Ectodermal cell (in vitro differentiated cells): ENCODE measurements around the gene DDR1.

Experiments
- H3K27ac ChIP-seq: 2 replicates; pipeline ENCODE4 v1.7.0; 2013; ENCODE audit warnings: mild to moderate bottlenecking, low read depth, low read length; ENCODE audit not compliant: insufficient read depth, poor library complexity, severe bottlenecking
- H3K27me3 ChIP-seq: 2 replicates; pipeline ENCODE4 v1.7.0; 2013; ENCODE audit warnings: mild to moderate bottlenecking, low read length; ENCODE audit not compliant: insufficient read depth, control insufficient read depth, poor library complexity, severe bottlenecking
- H3K36me3 ChIP-seq: one replicate; pipeline ENCODE4 v1.7.0; 2013; ENCODE audit warnings: low read length; ENCODE audit not compliant: control insufficient read depth, insufficient read depth
- H3K4me1 ChIP-seq: one replicate; pipeline ENCODE4 v1.7.0; 2013; ENCODE audit warnings: low read length; ENCODE audit not compliant: control insufficient read depth, insufficient read depth
- H3K4me3 ChIP-seq: 2 replicates; pipeline ENCODE4 v1.7.0; 2013; ENCODE audit warnings: low read depth, low read length, control low read depth; ENCODE audit not compliant: insufficient read depth
- H3K9me3 ChIP-seq: 2 replicates; pipeline ENCODE4 v1.7.0; 2013; ENCODE audit warnings: mild to moderate bottlenecking, low read length, moderate library complexity; ENCODE audit not compliant: control insufficient read depth
- WGBS, 2 experiments: methylation state at CpG; one replicate each; pipeline ENCODE4 v1.1.7; 2013; ENCODE audit warnings: missing lambda C conversion rate in 2 of 2; 5-methylcytosine and 5-hydroxymethylcytosine counted together

Gene DDR1

DNA sequence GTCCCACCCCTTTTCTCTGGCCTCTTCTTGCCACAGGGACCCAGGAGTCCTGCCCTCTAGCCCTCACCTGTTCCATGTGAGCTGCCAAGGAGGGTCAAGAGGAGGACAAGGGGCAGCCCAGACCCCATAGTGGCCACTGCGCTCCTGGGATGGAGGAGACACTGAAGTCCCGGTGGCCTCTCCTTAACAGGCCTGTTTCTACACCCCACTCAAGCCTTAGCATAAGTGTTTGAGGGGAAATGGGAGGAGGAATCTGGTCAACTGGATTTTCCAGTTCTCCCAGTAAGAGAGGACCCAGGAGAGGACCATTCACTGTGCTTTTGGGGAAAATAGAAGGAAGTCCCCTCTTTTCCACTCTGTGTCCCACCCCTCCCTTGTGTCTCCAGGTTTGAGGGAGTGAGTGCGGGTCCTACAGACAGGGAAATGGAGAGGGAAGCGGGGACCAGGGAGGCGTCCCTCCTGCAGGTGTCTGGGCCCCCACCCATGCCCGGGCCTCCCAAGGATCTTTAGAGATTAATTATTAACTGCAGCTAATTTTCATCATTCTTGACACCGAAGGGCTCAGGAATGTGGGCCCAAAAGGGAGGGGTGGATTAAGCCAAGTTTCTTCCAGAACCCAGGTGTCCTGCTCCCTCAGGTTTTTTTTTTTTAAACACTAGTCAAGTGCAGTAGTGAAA, 47.8 kb downstream of the DDR1 start, which contains the start of gene SFTA2:
Gene SFTA2 (minus strand): TSS at position 202 of the 677 bp plus-strand sequence. CDS start 74 bp downstream, at position 128.
- Histone ChIP-seq H3K27me3 (no peaks in the 10 kb centered on the region), H3K9me3 (no peaks in the 10 kb centered on the region), H3K4me1 (peaks cover 6% of the 10 kb centered on the region), H3K4me3 (no peak within 1 kb of the TSS), H3K36me3 (peaks cover 6% of the 10 kb centered on the region), H3K27ac (no peak within 1 kb of the TSS)
- 93 to 94% methylated on average over 6 to 7 of the region's 7 CpGs for WGBS, 2 experiments

DNA sequence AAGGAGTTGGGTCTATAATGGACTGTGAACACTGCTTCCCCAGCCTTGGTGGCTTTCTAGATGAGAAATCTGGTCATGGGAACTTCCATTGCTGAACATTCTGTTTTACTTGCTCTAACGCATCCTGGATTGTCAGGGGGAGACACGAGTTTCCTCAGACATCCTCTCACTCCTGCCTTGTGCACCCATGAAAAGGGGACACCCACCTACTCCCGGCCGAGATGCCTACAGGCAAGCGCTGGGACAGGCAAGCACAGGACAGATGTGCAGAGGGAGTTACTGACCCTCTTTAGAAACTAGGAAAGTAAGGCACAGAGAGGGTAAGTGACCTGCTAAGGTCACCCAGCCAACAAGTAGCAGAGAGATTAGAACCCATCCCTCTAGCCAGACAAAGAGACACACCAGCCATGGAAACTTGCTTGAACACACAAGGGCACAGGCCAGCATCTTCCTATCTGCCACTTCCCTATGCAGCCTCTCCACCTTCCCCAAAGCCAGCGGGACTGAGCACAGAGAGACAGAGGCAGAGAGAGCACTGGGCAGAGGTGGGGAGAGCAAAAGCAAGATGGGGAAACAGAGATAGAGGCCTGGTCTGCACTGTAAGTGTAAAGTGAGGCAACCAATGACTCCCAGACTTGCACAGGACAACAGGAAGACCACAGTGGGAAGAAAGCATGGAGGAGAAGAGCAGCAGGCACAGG, 48.5 kb downstream of the DDR1 start:
- 93 to 94% methylated on average over 6 of the region's 6 CpGs for WGBS, 2 experiments

DNA sequence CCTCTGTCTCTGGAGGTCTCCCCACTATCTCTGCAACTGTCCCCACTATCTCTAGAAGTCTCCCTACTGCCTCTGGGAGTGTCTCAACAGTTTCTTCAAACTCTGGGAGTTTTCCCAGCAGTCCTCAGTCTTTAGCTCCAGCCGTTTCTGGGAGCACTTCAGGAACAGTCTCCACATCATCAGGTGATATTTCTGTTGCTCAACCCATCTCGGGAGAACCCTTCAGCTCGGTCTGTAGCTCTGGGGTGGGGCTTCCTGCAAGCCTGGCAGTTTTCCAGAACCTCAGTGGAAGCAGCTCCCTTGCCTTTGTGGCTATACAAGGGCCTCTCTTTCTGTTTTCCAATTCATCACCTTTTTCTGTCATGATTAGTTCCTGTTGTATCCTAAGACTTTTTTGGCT, 50.7 kb downstream of the DDR1 start:
- Histone ChIP-seq H3K4me1 (peaks cover 19% of the 10 kb centered on the region), H3K4me3 (no peak overlapping the region), H3K27ac (no peak overlapping the region), H3K36me3 (no peaks in the 10 kb centered on the region), H3K27me3 (no peaks in the 10 kb centered on the region), H3K9me3 (no peaks in the 10 kb centered on the region)
- 77 to 89% methylated on average over 3 of the region's 3 CpGs for WGBS, 2 experiments

More for the DNA sequence above, 48.5 kb downstream of the DDR1 start:
- Histone ChIP-seq H3K9me3 (no peaks in the 10 kb centered on the region), H3K27ac (no peak overlapping the region), H3K27me3 (no peaks in the 10 kb centered on the region), H3K36me3 (peaks cover 2% of the 10 kb centered on the region), H3K4me3 (no peak overlapping the region), H3K4me1 (peaks cover 7% of the 10 kb centered on the region)

DNA sequence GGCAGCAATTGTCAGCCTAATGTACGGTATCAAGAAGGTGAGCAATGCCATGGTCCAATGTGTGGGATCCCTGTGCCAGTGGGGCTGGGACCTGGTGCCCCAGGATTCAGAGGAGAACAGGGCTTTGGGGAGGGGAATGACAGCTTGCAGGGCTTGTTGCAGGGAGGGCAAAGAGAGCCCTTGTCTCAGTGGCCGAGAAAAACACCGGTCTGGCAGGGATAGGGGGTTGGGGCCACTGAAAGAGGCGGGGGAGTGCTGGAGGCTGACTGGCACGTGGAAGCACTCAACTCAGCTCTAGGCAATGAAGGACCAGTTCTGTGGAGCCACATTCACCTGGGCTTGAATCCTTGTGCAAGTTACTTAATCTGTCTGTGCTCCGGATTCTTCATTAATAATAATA, 52.9 kb downstream of the DDR1 start:
- Histone ChIP-seq H3K36me3 (no peaks in the 10 kb centered on the region), H3K27ac (no peak overlapping the region), H3K9me3 (no peaks in the 10 kb centered on the region), H3K27me3 (no peaks in the 10 kb centered on the region), H3K4me3 (no peak overlapping the region), H3K4me1 (peaks cover 24% of the 10 kb centered on the region)
- 73 to 74% methylated on average over 5 of the region's 6 CpGs for WGBS, 2 experiments

DNA sequence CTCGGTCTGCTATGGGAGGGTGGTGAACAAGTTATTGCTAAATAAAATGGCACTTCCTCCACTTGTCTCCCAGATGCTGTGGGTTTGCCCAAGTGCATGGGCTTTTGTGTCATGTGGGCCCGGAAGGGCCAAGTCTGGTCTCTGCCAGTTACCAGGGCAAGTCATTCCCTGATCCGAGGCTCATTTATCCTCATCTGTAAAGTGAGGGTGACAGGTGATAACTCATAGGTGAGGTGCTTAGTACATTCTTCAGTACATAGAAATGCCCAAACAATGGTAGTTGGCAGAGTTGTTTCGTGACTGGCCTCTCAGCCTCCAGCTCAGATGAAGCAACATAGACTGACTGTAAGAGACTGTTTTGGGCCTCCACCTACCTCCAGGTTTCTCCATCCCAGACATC, 54.4 kb downstream of the DDR1 start:
- Histone ChIP-seq H3K4me1 (peaks cover 27% of the 10 kb centered on the region), H3K27ac (no peak overlapping the region), H3K4me3 (no peak overlapping the region), H3K36me3 (no peaks in the 10 kb centered on the region), H3K9me3 (no peaks in the 10 kb centered on the region), H3K27me3 (no peaks in the 10 kb centered on the region)
- 90 to 93% methylated on average over 4 of the region's 4 CpGs for WGBS, 2 experiments

DNA sequence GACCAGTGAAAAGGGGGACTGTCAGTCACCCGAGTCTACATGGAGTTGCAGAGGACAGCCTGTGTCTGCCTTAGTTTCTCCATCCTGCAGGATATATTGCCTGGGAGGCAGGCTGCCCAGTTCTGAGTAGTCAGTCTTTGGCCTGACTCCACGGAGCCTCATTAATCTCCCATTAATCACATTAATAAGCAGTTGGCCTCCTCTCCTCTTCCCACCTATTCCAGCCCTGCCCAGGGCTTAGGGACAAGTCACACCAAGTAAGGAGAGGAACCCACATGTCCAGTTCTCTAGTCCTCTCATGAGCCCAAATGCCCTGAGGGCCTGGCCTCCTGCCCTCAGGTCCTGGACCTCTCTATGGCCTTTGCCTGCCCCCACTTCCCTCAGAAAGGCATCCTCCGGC, 55.2 kb downstream of the DDR1 start:
- Histone ChIP-seq H3K9me3 (no peaks in the 10 kb centered on the region), H3K4me1 (peaks cover 27% of the 10 kb centered on the region), H3K27me3 (no peaks in the 10 kb centered on the region), H3K4me3 (no peak overlapping the region), H3K36me3 (no peaks in the 10 kb centered on the region), H3K27ac (no peak overlapping the region)
- 87 to 90% methylated on average over 3 of the region's 3 CpGs for WGBS, 2 experiments

DNA sequence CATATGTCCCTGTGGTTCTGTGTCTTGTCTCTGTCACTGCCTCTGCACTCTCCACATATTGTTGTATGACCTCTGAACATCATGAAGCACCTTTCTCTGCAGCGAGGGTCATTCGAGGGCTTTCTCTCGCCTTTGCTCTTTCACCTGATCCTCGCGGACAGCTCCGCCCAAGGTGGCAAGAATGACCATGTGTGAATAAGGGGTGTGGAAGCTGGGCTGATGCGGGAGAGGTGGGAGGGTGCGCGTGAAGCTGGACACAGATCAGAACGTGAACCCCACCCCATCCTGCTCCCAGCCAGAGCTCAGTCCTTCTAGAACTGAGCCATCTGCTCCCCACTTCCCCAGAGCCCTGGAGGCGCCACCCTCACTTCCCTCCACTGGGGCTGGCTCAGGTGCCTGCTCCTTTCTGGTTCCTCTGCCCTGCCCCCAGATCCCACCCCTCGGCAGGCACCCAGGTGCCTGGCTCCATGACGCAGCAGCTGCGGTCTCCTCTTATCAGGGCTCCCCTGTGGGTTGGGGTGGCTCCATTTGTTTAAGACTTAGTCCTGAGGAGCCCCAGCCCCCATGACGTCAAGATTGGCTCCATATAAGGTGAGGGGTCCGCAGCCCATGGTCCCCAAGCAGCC, 56.2 kb downstream of the DDR1 start, which contains the start of gene MUCL3:
Gene MUCL3 (plus strand): TSS at position 613 of the 626 bp plus-strand sequence. CDS start 27 bp downstream, outside the sequence.
- Histone ChIP-seq H3K27me3 (no peaks in the 10 kb centered on the region), H3K27ac (no peak within 1 kb of the TSS)
- WGBS, 2 experiments: 88 to 89% methylated on average over 16 of the region's 16 CpGs

DNA sequence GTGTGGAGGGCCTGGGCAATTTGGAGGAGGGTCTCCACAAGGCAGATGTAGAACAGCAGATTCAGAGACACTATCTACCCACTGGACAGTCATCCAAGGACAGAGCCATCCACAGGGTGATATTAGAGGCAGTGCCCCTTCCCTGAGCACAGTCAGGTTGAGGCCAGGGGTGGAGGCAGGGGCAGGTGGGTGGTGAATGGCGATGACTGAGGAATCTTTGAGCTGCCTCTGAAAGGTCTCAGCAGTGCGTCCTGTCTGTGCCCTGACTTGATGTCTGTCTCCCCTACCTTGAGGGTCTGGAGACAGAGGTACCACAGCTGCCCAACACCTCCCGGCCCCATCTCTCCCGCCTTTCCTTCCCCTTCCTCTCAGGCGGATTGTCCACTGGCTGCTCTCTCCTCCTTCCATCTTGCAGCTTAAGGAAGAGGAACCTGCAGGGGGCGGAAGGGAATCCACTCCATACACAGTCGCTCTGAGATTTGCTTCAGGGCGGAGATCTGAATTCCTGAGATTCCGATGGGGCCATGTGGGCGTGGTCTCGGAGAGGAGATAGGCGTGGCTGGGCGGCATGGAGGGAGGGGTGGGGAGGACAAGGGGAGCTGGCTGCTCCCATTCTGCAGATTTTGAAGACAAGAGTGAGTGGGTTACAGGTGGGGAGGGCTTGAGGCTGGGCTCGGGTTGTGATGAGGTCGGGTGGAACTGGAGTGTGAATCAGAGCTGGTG, 58.2 kb downstream of the DDR1 start:
- H3K27me3 ChIP-seq: no peaks in the 10 kb centered on the region
- H3K9me3 ChIP-seq: no peaks in the 10 kb centered on the region
- peaks cover 21% of the 10 kb centered on the region for H3K4me1 ChIP-seq
- no peak overlapping the region for H3K27ac ChIP-seq
- no peak overlapping the region for H3K4me3 ChIP-seq
- no peaks in the 10 kb centered on the region for H3K36me3 ChIP-seq
- 25 to 30% methylated on average over 15 of the region's 15 CpGs for WGBS, 2 experiments

More for the DNA sequence above, 56.2 kb downstream of the DDR1 start, which contains the start of gene MUCL3:
- Histone ChIP-seq H3K4me3 (no peak within 1 kb of the TSS), H3K9me3 (no peaks in the 10 kb centered on the region), H3K4me1 (peaks cover 27% of the 10 kb centered on the region), H3K36me3 (no peaks in the 10 kb centered on the region)

DNA sequence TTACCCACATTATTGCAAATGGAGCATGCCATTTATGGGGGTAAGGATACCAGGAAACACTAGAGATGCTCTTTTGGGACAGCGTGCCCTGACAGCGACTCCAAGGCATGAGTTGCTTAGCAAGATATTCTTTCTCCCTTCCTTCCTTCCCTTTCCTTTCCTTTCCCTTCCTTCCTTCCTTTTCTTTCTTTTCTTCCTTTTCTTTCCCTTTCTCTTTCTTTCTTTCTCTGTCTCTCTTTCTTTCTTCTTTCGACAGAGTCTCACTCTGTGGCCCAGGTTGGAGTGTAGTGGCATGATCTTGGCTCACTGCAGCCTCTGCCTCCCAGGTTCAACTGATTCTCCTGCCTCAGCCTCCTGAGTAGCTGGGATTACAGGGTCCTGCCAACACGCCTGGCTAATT, 59.7 kb downstream of the DDR1 start:
- WGBS, 2 experiments: 92 to 95% methylated on average over 4 of the region's 4 CpGs
- peaks cover 9% of the 10 kb centered on the region for H3K4me1 ChIP-seq
- no peak overlapping the region for H3K27ac ChIP-seq
- H3K9me3 ChIP-seq: no peaks in the 10 kb centered on the region
- H3K27me3 ChIP-seq: no peaks in the 10 kb centered on the region
- no peak overlapping the region for H3K4me3 ChIP-seq
- H3K36me3 ChIP-seq: no peaks in the 10 kb centered on the region
